HG02981 (cell line): ENCODE data around the gene CNTD1.
"Not testable (repeated sequence)": the region's sequence is repeated elsewhere in the genome, so short reads cannot be mapped to it uniquely, and the experiment has no call there.

Experiments
- ATAC-seq: cut with Tn5 transposase; IDR thresholded peaks from one replicate; pipeline ENCODE4 v1.9.1; 2021; ENCODE audit warnings: mild to moderate bottlenecking, moderate library complexity; ENCODE audit not compliant: unreplicated experiment

The CNTD1 gene, protein sequence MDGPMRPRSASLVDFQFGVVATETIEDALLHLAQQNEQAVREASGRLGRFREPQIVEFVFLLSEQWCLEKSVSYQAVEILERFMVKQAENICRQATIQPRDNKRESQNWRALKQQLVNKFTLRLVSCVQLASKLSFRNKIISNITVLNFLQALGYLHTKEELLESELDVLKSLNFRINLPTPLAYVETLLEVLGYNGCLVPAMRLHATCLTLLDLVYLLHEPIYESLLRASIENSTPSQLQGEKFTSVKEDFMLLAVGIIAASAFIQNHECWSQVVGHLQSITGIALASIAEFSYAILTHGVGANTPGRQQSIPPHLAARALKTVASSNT

DNA sequence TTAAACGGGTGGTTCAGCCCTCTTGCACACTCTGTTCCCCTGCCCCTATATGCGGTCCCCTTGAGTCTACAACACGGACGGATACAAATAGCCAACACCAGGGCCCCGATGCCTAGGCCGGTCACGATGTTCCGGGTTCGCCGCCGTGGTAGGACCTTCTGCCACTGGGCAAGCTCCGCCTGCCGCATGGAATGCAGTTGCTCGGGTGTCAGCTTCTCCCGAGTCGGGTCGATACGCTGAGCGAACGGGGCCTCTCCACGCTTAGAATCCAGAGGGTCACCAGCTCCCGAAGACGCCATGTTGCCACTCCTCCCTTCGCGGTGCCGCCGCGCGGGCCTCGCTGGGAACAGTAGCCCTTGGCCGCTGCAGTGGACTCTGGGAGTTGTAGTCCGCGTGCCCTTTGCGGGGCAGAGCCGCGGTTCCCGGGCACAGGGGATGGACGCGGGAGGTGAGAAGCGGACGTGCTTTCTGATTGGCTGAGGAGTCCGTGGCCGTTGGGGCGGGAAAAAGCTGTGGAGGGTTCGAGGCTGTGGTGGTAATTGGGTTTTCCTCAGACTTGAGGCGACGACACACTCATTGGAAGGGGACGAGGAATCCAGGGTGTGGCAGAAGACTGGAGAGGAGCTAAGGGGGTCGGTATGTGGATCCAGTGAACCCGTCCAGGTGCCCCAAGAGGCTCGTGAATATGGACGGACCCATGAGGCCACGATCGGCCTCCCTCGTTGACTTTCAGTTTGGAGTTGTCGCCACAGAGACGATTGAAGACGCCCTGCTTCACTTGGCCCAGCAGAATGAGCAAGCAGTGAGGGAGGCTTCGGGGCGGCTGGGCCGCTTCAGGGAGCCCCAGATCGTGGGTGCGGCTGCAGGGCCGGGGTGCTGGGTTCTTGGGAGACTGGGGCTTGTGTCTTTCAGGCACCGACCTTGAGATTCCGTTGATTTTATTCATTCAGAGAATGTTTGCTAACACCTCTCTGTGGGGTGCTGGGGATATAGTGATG lies at the start of gene CNTD1, which contains the start of gene COA3:
CNTD1 (plus strand) TSS at position 479 of the 998 bp plus-strand sequence; CDS start at position 686, 207 bp downstream.
COA3 (minus strand) TSS at position 322 of the 998 bp plus-strand sequence; CDS start at position 299, 23 bp downstream.
- ATAC-seq = no peak

DNA sequence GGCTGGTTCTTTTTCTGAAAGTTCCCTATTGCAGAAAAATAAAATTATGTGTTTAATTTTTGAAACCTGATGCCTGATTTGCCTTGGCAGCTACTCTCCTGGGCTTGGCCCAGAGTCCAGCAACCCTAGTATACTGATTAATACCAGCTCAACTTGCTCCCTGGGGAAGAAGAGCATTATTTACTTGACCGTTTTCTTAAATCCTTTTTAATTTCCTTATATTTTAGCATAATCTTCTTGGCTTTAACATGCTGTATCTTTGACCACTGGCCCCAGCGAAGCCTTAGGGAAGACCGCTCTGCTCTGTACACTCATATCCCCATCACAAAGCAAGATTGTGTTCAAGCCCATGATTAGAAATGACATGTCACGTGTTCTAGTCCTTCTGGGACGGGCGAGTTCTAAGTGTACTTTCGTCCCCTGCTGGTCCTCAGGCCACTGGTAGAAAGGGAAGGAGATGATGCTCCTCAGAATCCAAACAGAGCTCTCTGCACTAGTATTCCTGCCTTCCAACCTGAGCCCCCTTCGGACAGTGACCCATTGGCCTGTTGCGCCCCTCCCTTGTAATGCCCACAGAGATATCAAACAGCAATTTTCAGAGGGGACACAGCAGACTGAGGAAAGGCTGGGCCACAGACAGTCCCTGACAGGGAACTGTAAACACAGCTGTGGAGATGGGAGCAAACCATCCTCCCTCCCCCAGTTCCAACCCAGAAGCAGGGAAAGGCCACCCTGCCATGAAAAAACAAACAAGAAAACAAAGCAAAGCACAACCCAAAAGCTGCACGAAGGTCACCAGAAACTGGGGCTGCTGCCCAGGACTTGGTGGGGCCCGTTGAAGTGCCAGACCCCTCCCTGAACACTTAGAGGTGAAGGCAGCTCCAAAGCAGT lies 49.5 kb upstream of the CNTD1 start:
- no peak for ATAC-seq

DNA sequence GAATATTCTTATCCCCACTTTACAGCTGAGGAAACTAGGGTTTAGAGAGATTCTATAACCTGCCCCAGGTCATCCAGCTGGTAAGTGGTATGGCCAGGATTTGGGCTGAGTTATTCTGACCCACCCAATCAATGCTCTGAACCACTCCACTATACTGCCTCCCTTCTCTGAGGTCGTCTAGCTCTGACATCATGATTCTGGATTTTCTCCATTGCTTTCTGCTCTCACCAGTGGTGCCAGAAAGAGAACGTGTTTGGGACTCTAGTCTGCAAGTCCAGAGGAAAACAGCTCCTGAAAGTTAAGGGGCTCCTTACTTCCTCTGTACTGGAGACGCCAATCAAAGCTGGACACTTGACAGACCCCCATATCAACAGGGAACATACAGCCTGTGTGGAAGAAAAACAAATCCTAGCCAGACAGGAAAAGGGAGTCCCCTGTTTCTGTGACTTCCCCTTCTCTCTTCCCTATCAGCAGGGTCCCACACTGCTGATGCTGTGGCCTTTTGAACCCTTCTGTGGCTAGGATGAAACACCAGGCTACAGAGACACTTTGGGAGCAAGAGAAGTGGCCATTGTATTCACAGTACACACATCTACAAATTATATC lies 47.8 kb upstream of the CNTD1 start:
- ATAC-seq = no peak

DNA sequence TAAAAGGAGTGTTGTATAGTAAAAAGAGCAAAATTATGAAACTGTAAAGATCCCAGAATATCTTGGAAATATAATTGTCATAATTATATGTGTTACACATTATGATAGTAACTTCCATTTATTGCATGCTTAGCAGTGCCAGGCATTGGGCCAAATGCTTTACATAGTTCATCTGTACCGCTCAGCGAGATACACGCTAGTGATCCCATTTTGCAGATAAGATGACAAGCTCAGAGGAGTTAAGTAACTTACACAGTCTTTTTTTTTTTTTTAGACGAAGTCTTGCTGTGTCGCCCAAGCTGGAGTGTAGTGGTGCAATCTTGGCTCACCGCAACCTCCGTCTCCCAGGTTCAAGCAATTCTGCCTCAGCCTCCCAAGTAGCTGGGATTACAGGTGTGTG lies 47.0 kb upstream of the CNTD1 start:
- no peak for ATAC-seq

DNA sequence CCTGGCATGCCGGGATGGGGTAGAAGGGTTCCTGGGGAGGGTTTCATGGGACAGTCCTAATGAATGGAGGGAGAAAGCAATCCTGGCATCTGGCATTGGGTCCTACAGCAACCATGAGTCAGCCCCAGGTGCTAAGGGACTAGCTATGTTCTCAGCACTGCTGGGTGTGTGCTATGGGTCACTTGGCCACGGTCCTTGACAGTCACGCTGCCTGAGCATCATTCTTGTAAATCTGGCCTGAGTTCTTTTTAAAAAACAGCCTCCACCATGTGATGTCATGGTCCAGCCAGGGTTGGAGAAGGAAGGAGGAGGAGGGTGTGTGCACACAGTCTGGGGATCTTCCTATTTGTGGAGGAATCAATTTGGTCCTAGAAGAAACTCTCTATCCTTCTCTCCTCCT lies 43.9 kb upstream of the CNTD1 start:
- no peak for ATAC-seq

DNA sequence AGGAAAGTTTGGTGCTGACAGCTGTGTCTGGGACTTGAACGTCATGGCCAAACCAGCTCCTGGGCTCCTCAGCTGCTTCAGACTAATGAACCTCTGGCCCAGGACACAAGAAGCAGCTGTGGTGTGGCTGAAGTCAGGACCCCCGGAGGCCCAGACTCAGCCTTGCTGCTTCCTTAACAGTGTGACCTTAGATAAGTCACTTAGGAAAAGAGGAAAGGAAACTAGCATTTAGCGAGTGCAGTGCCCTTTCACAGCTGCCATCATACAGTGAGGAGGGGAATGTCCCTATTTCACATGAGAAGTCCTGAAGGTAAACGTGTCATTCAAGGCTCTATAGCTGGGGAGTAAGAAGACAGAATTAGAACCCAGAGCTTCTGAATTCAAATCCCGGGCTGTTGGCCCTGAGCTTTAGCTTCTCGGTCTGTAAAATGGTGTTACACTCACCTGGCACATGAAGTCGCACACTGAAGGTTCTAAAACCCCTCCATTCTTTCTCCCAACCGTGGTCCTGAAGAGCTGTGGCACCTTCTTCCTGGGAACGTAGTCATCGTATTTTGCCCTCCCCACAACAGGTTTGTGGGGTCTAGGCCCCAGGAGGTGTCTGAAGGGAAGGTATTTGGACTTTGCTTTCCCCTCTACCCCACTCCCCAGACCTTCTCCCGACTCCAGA lies 38.5 kb upstream of the CNTD1 start:
- no peak for ATAC-seq

DNA sequence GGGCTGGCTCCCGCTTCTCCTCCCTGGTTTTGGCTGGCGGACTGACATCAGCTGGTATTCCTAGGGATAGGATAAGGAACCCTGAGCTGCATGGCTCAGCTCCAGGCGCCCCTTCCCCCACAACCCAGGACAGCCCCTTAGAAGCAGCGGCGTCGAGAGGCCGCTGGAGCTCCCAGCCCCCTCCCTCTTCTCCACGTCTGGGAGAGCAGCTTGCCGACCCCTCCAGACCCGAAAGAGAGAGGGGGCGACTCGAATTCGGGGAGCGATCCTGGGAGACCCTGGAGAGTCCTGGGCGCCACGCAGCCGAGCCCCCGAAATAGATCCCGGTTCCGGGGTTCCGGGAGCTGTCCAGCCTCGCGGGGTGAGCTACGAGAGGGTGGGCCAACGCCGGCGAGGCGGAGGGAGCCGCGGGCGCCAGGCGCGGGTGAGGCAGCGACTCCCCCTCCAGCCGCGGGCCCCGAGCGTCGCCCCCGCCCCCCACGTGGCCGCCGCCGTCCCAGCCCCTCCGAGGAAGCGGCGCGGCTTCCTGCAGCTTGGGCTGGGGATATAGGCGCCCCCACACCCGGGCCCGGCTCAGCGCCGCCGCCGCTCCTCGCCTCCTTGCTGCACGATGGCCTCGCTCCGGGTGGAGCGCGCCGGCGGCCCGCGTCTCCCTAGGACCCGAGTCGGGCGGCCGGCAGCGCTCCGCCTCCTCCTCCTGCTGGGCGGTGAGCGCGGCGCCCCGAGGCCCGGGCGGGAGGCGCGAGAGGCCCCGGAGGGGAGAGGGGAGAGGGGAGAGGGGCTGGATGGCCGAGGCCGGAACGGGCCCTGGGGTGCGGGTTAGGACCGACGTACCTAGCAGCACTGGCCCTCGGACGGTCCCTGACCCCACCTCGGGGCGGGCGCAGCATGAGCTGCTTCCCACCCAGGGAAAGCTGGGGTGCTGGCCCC lies 37.7 kb upstream of the CNTD1 start, which contains the start of gene RAMP2:
RAMP2 (plus strand) TSS at position 576 of the 930 bp plus-strand sequence; CDS start at position 611, 35 bp downstream.
- ATAC-seq = no peak

DNA sequence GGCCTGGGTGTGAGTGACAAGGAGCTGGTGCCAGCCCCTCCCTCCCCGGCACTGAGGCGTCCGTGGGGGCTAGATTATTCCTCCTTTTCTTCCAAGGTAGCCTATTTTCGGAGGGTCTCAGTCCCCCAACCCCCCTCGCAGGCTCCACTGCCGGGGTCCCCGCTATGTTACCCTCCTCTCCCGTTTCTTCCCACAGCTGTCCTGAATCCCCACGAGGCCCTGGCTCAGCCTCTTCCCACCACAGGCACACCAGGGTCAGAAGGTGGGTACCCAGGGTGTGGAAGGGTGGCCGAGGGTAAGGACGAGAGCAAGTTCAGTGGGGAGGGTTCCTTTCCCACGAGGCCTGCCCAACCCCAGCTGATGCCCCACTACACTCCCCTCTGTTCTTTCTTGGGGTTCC lies 37.0 kb upstream of the CNTD1 start:
- no peak for ATAC-seq

DNA sequence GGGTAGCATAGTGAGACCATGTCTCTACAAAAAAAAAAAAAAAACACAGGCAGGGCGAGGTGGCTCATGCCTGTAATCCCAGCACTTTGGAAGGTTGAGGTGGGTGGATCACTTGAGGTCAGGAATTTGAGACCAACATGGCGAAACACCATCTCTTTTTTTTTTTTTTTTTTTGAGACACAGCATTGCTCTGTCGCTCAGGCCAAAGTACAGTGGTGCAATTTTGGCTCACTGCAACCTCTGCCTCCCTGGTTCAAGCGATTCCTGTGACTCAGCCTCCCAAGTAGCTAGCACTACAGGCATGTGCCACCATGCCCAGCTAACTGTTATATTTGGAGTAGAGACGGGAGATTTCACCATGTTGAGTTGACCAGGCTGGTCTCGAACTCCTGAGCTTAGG lies 32.5 kb upstream of the CNTD1 start:
- ATAC-seq = no peak

DNA sequence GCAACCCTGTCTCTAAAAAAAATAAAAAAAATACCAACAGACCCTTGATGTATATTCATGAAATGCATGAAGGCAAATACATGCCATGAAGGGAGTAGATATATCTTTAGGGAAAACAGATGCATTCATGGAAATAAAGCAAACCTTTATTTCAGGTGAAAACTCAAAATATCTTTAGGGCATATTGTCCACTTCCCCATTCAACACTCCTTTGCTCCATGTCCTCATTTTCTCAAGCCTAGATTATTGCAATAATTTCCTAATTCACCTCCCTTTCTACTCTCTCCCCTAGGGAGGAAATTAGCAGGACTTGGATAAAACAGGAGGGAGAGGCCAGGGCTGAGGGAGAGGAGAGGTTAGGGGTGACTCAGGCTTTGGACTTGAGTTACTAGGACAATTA lies 31.1 kb upstream of the CNTD1 start:
- no peak for ATAC-seq

DNA sequence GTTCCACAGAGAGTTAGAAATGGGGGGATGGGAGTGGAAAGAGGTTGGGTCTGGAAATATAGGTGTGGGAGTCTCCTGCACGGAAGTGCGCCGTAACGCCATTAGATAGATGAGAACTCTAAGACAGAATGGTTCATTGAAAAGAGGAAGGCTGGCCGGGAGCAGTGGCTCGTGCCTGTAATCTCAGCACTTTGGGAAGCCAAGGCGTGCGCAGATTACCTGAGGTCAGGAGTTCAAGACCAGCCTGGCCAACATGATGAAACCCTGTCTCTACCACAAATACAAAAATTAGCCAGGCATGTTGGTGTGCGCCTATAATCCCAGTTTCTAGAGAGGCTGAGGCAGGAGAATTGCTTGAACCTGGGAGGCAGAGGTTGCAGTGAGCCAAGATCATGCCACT lies 30.7 kb upstream of the CNTD1 start:
- ATAC-seq = not testable (repeated sequence)

DNA sequence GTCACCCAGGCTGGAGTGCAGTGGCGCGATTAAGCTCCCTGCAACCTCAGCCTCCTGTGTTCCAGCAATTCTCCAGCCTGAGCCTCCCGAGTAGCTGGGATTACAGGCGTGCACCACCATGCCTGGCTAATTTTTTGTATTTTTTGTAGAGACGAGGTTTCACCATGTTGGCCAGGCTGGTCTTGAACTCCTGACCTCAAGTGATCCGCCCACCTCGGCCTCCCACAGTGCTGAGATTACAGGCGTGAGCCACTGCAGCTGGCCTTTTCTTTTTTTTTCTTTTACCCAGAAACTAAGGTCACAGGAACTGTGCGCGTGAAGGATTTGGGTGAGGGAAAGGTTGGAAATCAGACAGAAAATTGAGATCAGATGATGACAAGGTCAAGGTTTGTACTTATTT lies 28.7 kb upstream of the CNTD1 start:
- not testable (repeated sequence) for ATAC-seq

DNA sequence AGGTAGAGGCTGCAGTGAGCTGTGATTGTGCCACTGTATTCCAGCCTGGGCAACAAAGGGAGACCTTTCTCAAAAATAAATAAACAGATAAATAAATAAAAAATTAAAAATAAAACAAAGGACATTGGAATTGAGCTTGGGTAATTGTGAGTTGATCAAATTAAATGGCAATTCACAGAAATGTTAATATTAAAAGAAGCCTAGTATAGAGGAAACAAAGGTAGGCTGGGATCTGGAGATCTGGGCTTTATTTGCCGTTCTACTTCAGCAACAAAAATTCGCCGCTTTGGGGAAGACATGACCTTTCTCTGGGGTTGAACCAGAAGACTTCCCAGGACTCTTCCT lies 25.7 kb upstream of the CNTD1 start:
- no peak for ATAC-seq

DNA sequence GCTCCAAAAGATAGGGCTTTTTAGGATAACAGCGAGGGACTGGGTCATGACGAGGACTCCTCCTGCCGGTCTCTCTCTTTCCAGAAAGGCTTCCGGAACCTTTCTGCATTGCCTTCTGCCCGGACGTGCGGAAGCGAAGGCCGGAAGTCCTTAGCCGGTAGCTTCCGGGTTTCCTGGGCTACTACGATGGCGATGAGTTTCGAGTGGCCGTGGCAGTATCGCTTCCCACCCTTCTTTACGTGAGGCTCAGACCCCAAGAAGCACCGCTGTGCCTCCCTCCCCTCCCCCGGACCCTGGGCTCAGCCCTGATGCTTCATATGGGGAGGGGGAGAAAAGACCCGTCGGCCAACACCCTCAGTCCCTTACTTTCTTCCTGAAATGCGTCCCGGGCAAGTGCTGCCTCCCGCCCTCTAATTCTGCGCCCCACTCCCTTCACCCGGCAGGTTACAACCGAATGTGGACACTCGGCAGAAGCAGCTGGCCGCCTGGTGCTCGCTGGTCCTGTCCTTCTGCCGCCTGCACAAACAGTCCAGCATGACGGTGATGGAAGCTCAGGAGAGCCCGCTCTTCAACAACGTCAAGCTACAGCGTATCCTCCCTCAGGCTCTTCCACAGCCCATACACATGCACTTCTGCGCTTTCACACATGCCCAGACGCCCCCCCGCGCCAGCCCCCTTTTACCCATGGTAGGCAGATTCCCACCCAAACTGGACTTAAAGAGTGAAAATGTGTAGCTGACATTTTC lies 25.2 kb upstream of the CNTD1 start, which contains the start of gene VPS25:
VPS25 (plus strand) TSS at position 160 of the 746 bp plus-strand sequence; CDS start at position 187, 27 bp downstream.
- ATAC-seq = peak; percentile 71

DNA sequence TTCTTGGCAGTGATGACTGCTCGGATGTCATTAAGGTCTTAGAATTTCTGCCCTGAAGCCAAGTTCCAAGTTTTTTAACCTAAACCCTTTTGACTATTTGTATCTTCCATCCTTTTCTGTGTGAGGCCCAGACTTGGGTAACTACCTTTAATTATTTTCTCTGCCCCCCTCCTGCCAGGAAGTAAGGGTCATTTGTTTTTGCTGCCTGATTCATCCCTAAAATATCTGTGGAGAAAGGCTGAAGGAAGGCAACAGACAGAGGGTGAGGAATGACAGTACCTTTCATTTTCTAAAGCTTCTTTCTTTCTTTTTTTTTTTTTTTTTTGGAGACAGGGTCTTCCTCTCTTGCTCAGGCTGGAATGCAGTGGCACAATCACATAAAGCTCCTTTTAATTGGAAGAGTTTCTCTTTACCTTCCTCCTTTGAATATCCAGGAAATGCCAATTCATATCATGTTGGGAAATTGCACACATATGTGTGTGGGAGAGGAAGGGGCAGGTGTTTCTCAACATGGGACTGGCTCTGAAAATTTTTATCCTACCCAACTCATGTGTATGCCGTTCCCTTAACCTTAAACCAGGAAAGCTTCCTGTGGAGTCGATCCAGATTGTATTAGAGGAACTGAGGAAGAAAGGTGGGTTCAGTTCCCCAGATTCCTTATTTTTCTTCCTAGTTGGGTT lies 24.5 kb upstream of the CNTD1 start:
- no peak for ATAC-seq

DNA sequence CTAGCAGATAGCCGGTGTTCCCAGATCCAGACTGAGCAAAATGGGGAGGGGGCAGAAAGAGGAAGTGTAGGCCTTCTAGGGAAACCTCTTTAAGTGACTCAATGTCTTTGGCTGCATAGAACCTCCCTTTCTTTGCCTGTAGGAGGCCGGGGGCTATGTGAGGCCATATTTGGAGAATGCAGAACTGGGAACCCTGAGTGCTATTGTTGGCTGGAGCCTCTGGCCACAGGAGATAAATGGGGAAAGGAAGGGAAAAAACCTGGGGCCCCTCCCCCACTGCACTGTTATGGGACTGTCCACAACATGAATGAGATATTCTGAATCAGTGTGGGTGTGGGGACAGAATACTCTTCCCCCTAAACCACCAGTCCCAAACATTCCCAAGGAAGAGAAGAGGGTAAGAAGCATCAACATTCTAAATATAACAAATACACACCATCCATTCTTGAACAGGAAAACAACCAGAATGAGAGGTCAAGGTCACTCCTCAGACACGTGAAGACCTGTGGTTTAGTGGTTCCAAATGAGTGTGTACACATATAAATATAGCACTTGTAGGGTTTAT lies 23.0 kb upstream of the CNTD1 start:
- ATAC-seq = no peak

DNA sequence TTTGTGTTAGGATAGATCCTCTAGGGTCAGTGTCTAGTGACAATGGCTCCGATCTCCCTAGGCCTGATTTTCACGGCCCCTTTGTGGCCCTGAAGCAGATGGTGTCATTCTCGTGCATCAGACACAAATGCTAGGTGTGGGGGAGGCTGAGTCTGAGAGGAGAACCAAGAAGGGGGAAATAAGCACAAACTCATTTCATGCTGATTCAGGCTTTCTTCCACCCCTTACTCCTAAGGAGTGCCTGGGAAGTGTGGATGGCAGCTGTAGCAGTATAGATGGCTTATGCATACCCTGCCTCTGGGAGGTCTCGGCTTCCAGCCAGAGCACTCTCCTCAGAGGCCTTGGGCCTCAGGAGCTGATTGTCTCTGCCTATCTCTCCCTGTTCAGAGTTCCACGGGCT lies 20.1 kb upstream of the CNTD1 start:
- ATAC-seq = no peak
